ENCODE results near the gene CRYBA2. TPM values are rescaled to one million over a fixed set of nuclear protein-coding genes. Genes with fewer than 3 reads are reported as not detected.

The CRYBA2 gene
- total RNA-seq, 1 experiment from 2014 or later, result not detected

DNA sequence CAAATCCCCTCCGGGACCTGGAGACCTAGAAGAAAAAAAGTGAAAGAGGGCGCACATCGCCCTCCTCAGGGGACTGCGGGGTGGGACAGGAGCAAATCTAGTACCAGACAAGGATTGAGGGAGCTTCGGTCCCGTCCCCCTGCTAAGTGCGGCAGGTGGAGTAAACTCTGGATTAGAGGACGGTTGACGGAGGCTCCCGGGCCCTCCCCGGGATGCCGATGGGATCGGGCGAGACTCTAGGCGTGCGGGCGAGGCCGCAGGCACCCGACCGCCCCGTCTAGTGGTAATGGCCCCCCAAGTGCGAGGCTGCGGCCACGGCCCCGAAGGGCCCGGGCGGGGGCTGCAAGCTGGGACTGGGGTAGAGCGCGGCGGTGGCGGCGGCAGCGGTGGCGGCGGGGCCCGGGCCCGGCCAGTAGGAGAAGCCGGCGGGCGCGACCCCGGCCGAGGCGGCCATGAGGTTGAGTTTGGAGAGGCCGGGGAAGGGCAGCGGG lies 11.8 kb downstream of the CRYBA2 start:
- Histone ChIP-seq H3K4me3 (no peak overlapping the region), H3K36me3 (no peaks in the 10 kb centered on the region), H3K9me3 (no peaks in the 10 kb centered on the region), H3K27me3 (peaks cover 45% of the 10 kb centered on the region)
- DNase-seq, result no peak

GRCh38 chr2:218980735-218981389 lies 12.4 kb downstream of the CRYBA2 start:
- H3K27me3 ChIP-seq, result peaks cover 42% of the 10 kb centered on the region
- no peaks in the 10 kb centered on the region for H3K36me3 ChIP-seq
- H3K4me3 ChIP-seq, result no peak overlapping the region
- H3K9me3 ChIP-seq, result no peaks in the 10 kb centered on the region
- no peak for DNase-seq

GRCh38 chr2:218979846-218980734 lies 13.1 kb downstream of the CRYBA2 start:
- no peaks in the 10 kb centered on the region for H3K9me3 ChIP-seq
- H3K36me3 ChIP-seq, result no peaks in the 10 kb centered on the region
- peaks cover 40% of the 10 kb centered on the region for H3K27me3 ChIP-seq
- DNase-seq, result peak; percentile 74
- H3K4me3 ChIP-seq, result peak overlapping the region; percentile 35

GRCh38 chr2:218975060-218975777 lies 18.0 kb downstream of the CRYBA2 start:
- no peaks in the 10 kb centered on the region for H3K36me3 ChIP-seq
- no peak for DNase-seq
- H3K27me3 ChIP-seq, result peaks cover 11% of the 10 kb centered on the region
- no peaks in the 10 kb centered on the region for H3K9me3 ChIP-seq
- no peak overlapping the region for H3K4me3 ChIP-seq

- H3K27me3 ChIP-seq, result peaks cover 23% of the 10 kb centered on the region
- no peaks in the 10 kb centered on the region for H3K9me3 ChIP-seq
- H3K4me3 ChIP-seq, result no peak overlapping the region
- no peaks in the 10 kb centered on the region for H3K36me3 ChIP-seq
- no peak for DNase-seq
Measured at GRCh38 chr2:218970894-218971293, 22.3 kb downstream of the CRYBA2 start.

DNA sequence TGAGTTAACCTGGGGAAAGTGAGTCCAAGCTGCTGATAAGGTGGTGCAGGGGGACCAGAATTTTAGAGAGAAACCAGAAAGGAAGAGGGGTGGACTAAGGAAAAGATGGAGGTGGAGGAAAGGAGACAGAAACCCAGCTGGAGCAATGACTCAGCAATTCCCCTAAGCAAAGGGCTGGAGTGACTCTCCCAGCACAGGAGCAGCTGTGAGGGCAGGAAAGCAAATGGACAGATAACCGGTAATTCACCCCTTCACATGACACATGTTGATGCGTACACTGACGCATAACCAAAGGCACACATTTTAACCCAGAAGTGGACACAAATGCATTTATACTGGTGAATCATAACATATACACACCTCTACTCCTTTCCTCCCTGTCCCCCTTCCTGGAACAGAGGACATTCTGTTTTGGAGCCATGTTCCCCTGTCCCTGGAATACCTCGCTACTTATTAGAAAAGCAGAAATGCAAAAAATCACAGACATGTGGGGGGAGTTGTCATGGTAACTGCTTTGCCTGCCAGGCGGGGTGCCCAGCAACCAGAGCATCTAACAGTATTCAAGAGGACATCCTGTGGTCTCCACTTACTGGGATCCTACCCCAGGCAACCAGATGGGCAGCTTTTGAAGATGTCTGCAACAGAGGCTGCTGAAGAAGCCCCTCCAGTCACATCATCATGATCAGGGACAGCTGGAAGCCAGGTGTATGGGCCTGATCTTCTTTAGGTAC lies 29.0 kb downstream of the CRYBA2 start:
- peak; percentile 40 for DNase-seq
- Histone ChIP-seq H3K27me3 (peaks cover 50% of the 10 kb centered on the region), H3K36me3 (no peaks in the 10 kb centered on the region), H3K9me3 (no peaks in the 10 kb centered on the region), H3K4me3 (no peak overlapping the region)

- no peaks in the 10 kb centered on the region for H3K36me3 ChIP-seq
- no peak for DNase-seq
- peaks cover 53% of the 10 kb centered on the region for H3K27me3 ChIP-seq
- H3K9me3 ChIP-seq, result no peaks in the 10 kb centered on the region
- H3K4me3 ChIP-seq, result no peak overlapping the region
Measured at GRCh38 chr2:218963601-218964000, 29.6 kb downstream of the CRYBA2 start.

DNA sequence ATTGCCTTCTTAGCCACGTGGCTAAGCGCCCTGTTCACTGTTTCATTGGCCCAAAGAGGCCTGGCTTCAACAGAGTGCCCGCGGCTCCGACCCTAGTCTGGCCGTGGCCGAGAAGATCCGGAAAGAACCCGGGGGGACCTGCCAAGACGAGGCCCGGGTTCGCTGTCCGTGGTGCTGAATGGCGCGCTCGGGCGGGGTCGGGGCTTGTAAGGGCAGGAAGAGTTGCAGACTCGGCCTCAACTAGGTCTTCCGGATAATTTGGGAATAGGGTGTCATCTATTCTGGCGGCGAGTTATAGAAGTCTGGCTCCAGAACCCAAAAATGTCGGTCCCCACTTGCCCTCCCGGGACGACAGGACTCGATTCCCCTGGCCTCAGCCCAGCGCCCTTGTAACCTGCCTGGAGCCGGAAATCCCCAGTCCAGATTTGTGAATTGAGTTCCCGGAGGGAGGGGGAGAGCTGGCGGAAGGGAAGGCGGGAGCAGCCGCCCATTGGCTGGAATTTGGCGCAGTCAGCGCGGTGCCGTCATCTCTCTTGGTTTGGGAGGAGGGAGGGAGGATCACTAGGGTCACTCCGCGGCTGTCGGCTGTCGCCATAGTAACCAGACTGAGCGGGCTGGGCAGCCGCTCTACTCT lies 30.2 kb downstream of the CRYBA2 start:
- Histone ChIP-seq H3K36me3 (no peaks in the 10 kb centered on the region), H3K9me3 (no peaks in the 10 kb centered on the region), H3K4me3 (no peak overlapping the region), H3K27me3 (peaks cover 48% of the 10 kb centered on the region)
- DNase-seq, result peak; percentile 63

- Histone ChIP-seq H3K36me3 (no peaks in the 10 kb centered on the region), H3K27me3 (peaks cover 46% of the 10 kb centered on the region), H3K9me3 (no peaks in the 10 kb centered on the region), H3K4me3 (no peak overlapping the region)
- no peak for DNase-seq
Measured at GRCh38 chr2:218961651-218962570, 31.3 kb downstream of the CRYBA2 start.

DNA sequence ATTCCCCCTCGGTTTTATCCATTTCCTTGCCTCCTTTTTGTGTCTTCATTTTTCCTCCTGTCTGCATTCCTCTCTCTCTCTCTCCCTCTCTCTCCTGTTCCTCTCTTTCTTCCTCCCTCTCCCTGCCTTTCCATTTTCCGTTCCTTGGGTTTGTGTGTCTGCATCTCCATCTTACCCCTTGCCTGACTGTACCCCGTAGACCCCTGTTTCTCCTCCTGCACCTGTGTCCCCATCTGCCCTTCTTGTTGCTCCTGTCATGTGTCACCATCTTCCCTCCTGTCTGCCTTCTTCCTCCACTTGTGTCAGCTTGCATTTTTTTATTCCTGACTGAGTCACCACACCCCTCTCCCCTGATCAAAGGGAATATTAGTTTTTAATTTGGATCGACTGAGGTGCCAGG lies 32.0 kb downstream of the CRYBA2 start:
- DNase-seq, result no peak
- Histone ChIP-seq H3K4me3 (no peak overlapping the region), H3K36me3 (no peaks in the 10 kb centered on the region), H3K27me3 (peaks cover 43% of the 10 kb centered on the region), H3K9me3 (no peaks in the 10 kb centered on the region)

DNA sequence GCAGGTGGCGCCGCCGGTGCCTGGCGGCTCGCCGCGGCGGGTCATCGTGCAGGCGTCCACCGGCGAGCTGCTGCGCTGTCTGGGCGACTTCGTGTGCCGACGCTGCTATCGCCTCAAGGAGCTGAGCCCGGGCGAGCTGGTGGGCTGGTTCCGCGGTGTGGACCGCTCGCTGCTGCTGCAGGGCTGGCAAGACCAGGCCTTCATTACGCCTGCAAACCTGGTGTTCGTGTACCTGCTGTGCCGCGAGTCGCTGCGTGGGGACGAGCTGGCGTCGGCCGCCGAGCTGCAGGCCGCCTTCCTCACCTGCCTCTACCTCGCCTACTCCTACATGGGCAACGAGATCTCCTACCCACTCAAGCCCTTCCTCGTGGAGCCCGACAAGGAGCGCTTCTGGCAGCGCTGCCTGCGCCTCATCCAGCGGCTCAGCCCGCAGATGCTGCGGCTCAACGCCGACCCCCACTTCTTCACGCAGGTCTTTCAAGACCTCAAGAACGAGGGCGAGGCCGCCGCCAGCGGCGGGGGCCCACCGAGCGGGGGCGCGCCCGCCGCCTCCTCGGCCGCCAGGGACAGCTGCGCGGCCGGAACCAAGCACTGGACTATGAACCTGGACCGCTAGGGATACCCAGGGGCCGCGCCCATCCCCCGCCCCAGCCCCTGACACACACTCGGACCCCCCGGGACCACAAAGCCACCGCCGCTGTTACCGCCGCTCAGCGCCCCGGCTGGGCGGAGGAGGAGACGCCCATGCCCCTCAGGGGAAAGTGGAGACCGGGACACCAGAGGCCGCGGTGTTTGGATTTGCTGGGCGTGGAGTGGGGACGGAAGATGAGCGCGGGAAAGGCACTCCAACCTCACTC lies 32.7 kb downstream of the CRYBA2 start:
- no peaks in the 10 kb centered on the region for H3K9me3 ChIP-seq
- no peaks in the 10 kb centered on the region for H3K36me3 ChIP-seq
- peaks cover 43% of the 10 kb centered on the region for H3K27me3 ChIP-seq
- H3K4me3 ChIP-seq, result no peak overlapping the region
- no peak for DNase-seq

- H3K36me3 ChIP-seq, result no peaks in the 10 kb centered on the region
- no peak for DNase-seq
- peak overlapping the region; percentile 39 for H3K4me3 ChIP-seq
- peaks cover 43% of the 10 kb centered on the region for H3K27me3 ChIP-seq
- H3K9me3 ChIP-seq, result no peaks in the 10 kb centered on the region
Measured at GRCh38 chr2:218959761-218960308, 33.4 kb downstream of the CRYBA2 start.

- H3K27me3 ChIP-seq, result peaks cover 40% of the 10 kb centered on the region
- no peaks in the 10 kb centered on the region for H3K36me3 ChIP-seq
- peak within 1 kb of the TSS; percentile 39 for H3K4me3 ChIP-seq
- no peaks in the 10 kb centered on the region for H3K9me3 ChIP-seq
- DNase-seq, result peak; percentile 83
Measured at GRCh38 chr2:218959141-218959731, 34.0 kb downstream of the CRYBA2 start, which contains the start of gene CDK5R2. Gene CDK5R2 (plus strand): TSS chr2:218959666. CDS start chr2:218959821, 155 bp downstream.

DNA sequence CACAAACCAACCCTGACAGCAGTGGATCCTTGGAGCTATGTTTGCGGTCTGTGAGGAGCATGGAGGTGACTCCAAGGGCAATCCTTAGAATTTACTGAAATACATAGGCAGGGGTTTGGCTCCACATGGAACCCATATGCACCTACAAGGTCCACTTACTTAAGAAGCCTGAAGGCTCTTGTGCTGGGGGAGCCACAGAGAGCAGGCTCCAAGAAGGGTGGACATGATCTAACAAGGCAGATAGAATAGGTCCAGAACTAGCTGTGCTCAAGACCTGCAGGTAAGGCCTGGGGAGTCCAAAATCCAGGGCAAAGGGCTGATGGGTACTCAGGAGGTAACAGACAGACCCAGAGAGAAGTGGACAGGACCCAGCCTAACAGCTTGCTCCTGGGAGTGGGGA lies 34.9 kb downstream of the CRYBA2 start:
- H3K36me3 ChIP-seq, result no peaks in the 10 kb centered on the region
- no peaks in the 10 kb centered on the region for H3K9me3 ChIP-seq
- H3K27me3 ChIP-seq, result peaks cover 34% of the 10 kb centered on the region
- DNase-seq, result no peak
- no peak overlapping the region for H3K4me3 ChIP-seq
